ENCODE results near the gene DMAC1.

Gene DMAC1

GRCh38 chr9:7762600-7762999 is 37.0 kb downstream of the DMAC1 start:
- Histone ChIP-seq H3K9me3 (ENCODE audit: severe bottlenecking) (peaks cover 8% of the 10 kb centered on the region), H3K27me3 (ENCODE audit: insufficient read depth, low read depth, severe bottlenecking) (no peaks in the 10 kb centered on the region), H3K36me3 (no peaks in the 10 kb centered on the region), H3K4me3 (ENCODE audit: low read depth, low read length) (no peak overlapping the region), H3K27ac (no peak overlapping the region)
- no peak for TF ChIP-seq CTCF (IDR thresholded peaks at IDR 0.05; ENCODE audit: low read depth, low read length)
- DNase-seq: no peak

GRCh38 chr9:7760014-7760415 is 39.6 kb downstream of the DMAC1 start:
- H3K36me3 ChIP-seq: no peaks in the 10 kb centered on the region
- no peaks in the 10 kb centered on the region for H3K27me3 ChIP-seq (ENCODE audit: insufficient read depth, low read depth, severe bottlenecking)
- no peak for DNase-seq
- no peak for TF ChIP-seq CTCF (IDR thresholded peaks at IDR 0.05; ENCODE audit: low read depth, low read length)
- no peak overlapping the region for H3K4me3 ChIP-seq (ENCODE audit: low read depth, low read length)
- peaks cover 8% of the 10 kb centered on the region for H3K9me3 ChIP-seq (ENCODE audit: severe bottlenecking)
- H3K27ac ChIP-seq: no peak overlapping the region

GRCh38 chr9:7756088-7756487 is 43.5 kb downstream of the DMAC1 start:
- no peaks in the 10 kb centered on the region for H3K36me3 ChIP-seq
- H3K4me3 ChIP-seq (ENCODE audit: low read depth, low read length): no peak overlapping the region
- no peak overlapping the region for H3K27ac ChIP-seq
- TF ChIP-seq CTCF (IDR thresholded peaks at IDR 0.05; ENCODE audit: low read depth, low read length): no peak
- H3K27me3 ChIP-seq (ENCODE audit: insufficient read depth, low read depth, severe bottlenecking): no peaks in the 10 kb centered on the region
- H3K9me3 ChIP-seq (ENCODE audit: severe bottlenecking): no peaks in the 10 kb centered on the region
- no peak for DNase-seq

GRCh38 chr9:7752481-7752880 is 47.1 kb downstream of the DMAC1 start:
- DNase-seq: no peak
- Histone ChIP-seq H3K27me3 (ENCODE audit: insufficient read depth, low read depth, severe bottlenecking) (no peaks in the 10 kb centered on the region), H3K36me3 (no peaks in the 10 kb centered on the region), H3K4me3 (ENCODE audit: low read depth, low read length) (no peak overlapping the region), H3K27ac (no peak overlapping the region), H3K9me3 (ENCODE audit: severe bottlenecking) (no peaks in the 10 kb centered on the region)
- no peak for TF ChIP-seq CTCF (IDR thresholded peaks at IDR 0.05; ENCODE audit: low read depth, low read length)

Measured in WERI-Rb-1 (cell line).